Adrenal gland (tissue), 19 donors: ENCODE data around the gene ADD1. TPM values are rescaled to one million over a fixed set of nuclear protein-coding genes. Genes with fewer than 3 reads are reported as not detected.

Experiments
- DNase-seq, 7 donors: peaks; one replicate each; pipeline ENCODE4 v3.0.0-alpha.2; 2019 to 2020
- H3K27ac ChIP-seq, 5 donors: fragments of 200-600 bp; sonication (generic) in 4 of 5; 1 replicate in 3 of 5; 2 replicates in 2 of 5; pipeline versions ENCODE4 v1.5.1 to v1.8.0; 2016 to 2020; ENCODE audit warnings: mild to moderate bottlenecking in 1 of 5
- H3K27me3 ChIP-seq: fragments of 200-600 bp; 2 replicates; pipeline ENCODE4 v1.8.0; 2021
- H3K36me3 ChIP-seq, 2 donors: fragments of 200-600 bp; replicated peaks in 1 of 2; 1 replicate in 1 of 2; 2 replicates in 1 of 2; pipeline versions ENCODE4 v1.5.1 to v1.8.0; 2018 to 2022
- H3K4me1 ChIP-seq, 2 donors: fragments of 200-600 bp; replicated peaks in 1 of 2; 1 replicate in 1 of 2; 2 replicates in 1 of 2; pipeline versions ENCODE4 v1.5.1 to v1.8.0; 2018 to 2021
- H3K4me3 ChIP-seq, 4 donors: fragments of 200-600 bp; sonication (generic) in 3 of 4; one replicate each; pipeline ENCODE4 v1.5.1; 2016 to 2018
- H3K9me3 ChIP-seq, 3 donors: fragments of 200-600 bp; sonication (generic) in 1 of 3; replicated peaks in 1 of 3; 1 replicate in 2 of 3; 2 replicates in 1 of 3; pipeline versions ENCODE4 v1.5.1 to v1.8.0; 2016 to 2021
- POLR2A ChIP-seq, 2 donors: fragments of 450-650 bp; IDR thresholded peaks; one replicate each; pipeline ENCODE4 v1.6.1; 2017; ENCODE audit warnings: antibody characterized with exemption in 2 of 2, mild to moderate bottlenecking in 2 of 2, moderate library complexity in 1 of 2
- WGBS, 4 donors: extraction: QIAGEN DNeasy Blood & Tissue Kit in 2 of 4; methylation state at CpG; one replicate each; pipeline versions ENCODE4 v1.1.5 to v1.1.7; 2013 to 2017; 5-methylcytosine and 5-hydroxymethylcytosine counted together
- intact Hi-C, 2 donors: fragments of 100-400 bp; cut with DNase I; formaldehyde crosslinking; loops; one replicate each; pipeline versions ENCODE4 v1.14.1 to v1.15.0; 2022 to 2023
- long read RNA-seq, 10 donors: library from polyadenylated mRNA in 3 of 10; unstranded in 2 of 10; stranded (forward) in 1 of 10; transcript quantifications; one replicate each; pipeline ENCODE4 v2.0.0 and lab custom pipeline, GENCODE V29; 2021 to 2026
- polyA plus RNA-seq, 3 donors: library from polyadenylated mRNA; stranded (reverse); fragments of 200-250 nt in 2 of 3; fragments of 350-450 nt in 1 of 3; fragmentation: Illumina TruSeq in 1 of 3; extraction: RNeasy Lipid Tissue Mini Kit (QIAGEN cat#74804) in 1 of 3; gene quantifications; one replicate each; pipeline ENCODE4 v1.2.3, GENCODE V29; 2013 to 2014
- total RNA-seq, 9 donors: library from RNA; depleted of rRNA in 4 of 9; stranded (reverse); fragments of >200 nt in 4 of 9; fragments of 120-200 nt in 1 of 9; fragmentation: NEBNext Ultra II Directional in 1 of 9; extraction: Animal tissue kit (Norgen Biotek cat#: 25700) in 1 of 9; gene quantifications; one replicate each; pipeline versions ENCODE4 v1.1.0 to v1.2.4, GENCODE V29; 2013 to 2023
- TF ChIP-seq, protein P1 (sequence below), 6 experiments: fragments of 450-650 bp in 4 of 6; fragments of 200-600 bp in 2 of 6; sonication (generic) in 1 of 6; IDR thresholded peaks; 1 replicate in 5 of 6; 2 replicates in 1 of 6; pipeline versions ENCODE4 v1.5.1 to v1.8.0; 2016 to 2021; ENCODE audit warnings: antibody characterized with exemption in 6 of 6, mild to moderate bottlenecking in 2 of 6, moderate library complexity in 1 of 6
- donor health status: healthy with polysubstance abuse.
- donor health status: Bipolar disorder and iron deficiency.
- donor health status: DM: yes; HTN: yes; CAD: no.
- donor health status: DM: no; HTN: no; CAD: no.
- donor health status: DM: no; HTN: no; CAD: no.
- donor health status: DM: yes; HTN: yes; CAD: no.

Gene ADD1, protein sequence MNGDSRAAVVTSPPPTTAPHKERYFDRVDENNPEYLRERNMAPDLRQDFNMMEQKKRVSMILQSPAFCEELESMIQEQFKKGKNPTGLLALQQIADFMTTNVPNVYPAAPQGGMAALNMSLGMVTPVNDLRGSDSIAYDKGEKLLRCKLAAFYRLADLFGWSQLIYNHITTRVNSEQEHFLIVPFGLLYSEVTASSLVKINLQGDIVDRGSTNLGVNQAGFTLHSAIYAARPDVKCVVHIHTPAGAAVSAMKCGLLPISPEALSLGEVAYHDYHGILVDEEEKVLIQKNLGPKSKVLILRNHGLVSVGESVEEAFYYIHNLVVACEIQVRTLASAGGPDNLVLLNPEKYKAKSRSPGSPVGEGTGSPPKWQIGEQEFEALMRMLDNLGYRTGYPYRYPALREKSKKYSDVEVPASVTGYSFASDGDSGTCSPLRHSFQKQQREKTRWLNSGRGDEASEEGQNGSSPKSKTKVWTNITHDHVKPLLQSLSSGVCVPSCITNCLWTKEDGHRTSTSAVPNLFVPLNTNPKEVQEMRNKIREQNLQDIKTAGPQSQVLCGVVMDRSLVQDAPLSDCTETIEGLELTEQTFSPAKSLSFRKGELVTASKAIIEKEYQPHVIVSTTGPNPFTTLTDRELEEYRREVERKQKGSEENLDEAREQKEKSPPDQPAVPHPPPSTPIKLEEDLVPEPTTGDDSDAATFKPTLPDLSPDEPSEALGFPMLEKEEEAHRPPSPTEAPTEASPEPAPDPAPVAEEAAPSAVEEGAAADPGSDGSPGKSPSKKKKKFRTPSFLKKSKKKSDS
- 100 to 1,000 TPM; 143 to 290 (median 225) TPM for total RNA-seq
- 100 to 1,000 TPM; 134 to 468 (median 338) TPM for polyA plus RNA-seq
- long read RNA-seq, donor 1, full-length matches to known transcripts: 6 of 28 reads
- long read RNA-seq, donor 1, partial matches to known transcripts: 16 of 28 reads
- long read RNA-seq, donor 1, other reads (novel, unspliced or antisense): 6 of 28 reads
- long read RNA-seq, donor 2, full-length matches to known transcripts: 7 of 21 reads
- long read RNA-seq, donor 2, partial matches to known transcripts: 9 of 21 reads
- long read RNA-seq, donor 2, other reads (novel, unspliced or antisense): 5 of 21 reads
- long read RNA-seq, donor 3, partial matches to known transcripts: 5 of 8 reads
- long read RNA-seq, donor 3, other reads (novel, unspliced or antisense): 0 of 8 reads
- long read RNA-seq, donor 4, partial matches to known transcripts: 7 of 26 reads
- long read RNA-seq, donor 4, other reads (novel, unspliced or antisense): 17 of 26 reads
- long read RNA-seq, donor 5, full-length matches to known transcripts: 54 of 477 reads
- long read RNA-seq, donor 5, partial matches to known transcripts: 40 of 477 reads
- long read RNA-seq, donor 5, other reads (novel, unspliced or antisense): 383 of 477 reads
- long read RNA-seq, donor 6, full-length matches to known transcripts: 1 of 22 reads
- long read RNA-seq, donor 6, partial matches to known transcripts: 10 of 22 reads
- long read RNA-seq, donor 6, other reads (novel, unspliced or antisense): 11 of 22 reads
- long read RNA-seq, donor 7, full-length matches to known transcripts: 3 of 16 reads
- long read RNA-seq, donor 7, partial matches to known transcripts: 13 of 16 reads
- long read RNA-seq, donor 7, other reads (novel, unspliced or antisense): 0 of 16 reads
- long read RNA-seq, donor 8, full-length matches to known transcripts: 5 of 42 reads
- long read RNA-seq, donor 8, partial matches to known transcripts: 22 of 42 reads
- long read RNA-seq, donor 8, other reads (novel, unspliced or antisense): 15 of 42 reads
- long read RNA-seq, donor 9, partial matches to known transcripts: 16 of 18 reads
- long read RNA-seq, donor 9, other reads (novel, unspliced or antisense): 0 of 18 reads
- long read RNA-seq, donor 10, partial matches to known transcripts: 15 of 27 reads
- long read RNA-seq, donor 10, other reads (novel, unspliced or antisense): 9 of 27 reads

DNA sequence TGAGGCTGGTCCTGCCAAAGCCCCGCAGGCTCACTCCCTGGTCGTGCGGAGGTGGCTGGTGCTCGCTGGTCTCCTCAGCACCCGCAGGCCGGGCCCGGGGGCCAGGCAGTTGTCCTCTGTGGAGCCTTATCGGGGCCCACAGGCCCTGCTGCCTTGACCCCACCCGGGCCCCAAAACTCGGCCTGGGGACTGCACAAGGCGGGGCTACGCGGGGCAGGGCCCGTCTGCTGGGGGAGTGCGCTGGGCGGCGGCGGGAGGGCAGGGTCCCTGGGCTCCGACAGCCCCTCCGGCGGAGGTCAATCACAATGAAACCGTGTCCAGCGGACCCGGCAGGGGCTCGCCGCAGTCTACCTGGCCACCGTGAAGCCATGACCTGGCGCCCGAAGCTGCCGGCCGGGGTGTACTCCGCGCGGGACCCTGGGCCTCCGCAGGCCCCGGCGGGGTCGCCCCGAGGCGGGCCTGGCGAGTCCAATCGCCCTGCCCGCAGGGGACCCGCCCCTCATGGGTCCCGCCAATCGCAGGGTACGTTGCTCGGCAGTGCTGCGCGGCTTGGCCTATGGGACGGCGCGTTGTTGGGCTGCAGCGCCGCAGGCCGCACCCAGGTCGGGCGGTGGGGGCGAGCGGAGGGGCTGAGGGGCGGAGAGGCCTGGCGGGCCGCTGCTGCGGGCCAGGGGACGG, at the start of gene ADD1:
ADD1 (plus strand) TSS at position 582 of the 678 bp plus-strand sequence. CDS start 32,072 bp downstream, outside the sequence.
- peak; percentile 91 to 97 (median 91) for DNase-seq
- peak; percentile 74 to 81 for TF ChIP-seq POLR2A (IDR thresholded peaks at IDR 0.05)
- TF ChIP-seq, protein P1, sequence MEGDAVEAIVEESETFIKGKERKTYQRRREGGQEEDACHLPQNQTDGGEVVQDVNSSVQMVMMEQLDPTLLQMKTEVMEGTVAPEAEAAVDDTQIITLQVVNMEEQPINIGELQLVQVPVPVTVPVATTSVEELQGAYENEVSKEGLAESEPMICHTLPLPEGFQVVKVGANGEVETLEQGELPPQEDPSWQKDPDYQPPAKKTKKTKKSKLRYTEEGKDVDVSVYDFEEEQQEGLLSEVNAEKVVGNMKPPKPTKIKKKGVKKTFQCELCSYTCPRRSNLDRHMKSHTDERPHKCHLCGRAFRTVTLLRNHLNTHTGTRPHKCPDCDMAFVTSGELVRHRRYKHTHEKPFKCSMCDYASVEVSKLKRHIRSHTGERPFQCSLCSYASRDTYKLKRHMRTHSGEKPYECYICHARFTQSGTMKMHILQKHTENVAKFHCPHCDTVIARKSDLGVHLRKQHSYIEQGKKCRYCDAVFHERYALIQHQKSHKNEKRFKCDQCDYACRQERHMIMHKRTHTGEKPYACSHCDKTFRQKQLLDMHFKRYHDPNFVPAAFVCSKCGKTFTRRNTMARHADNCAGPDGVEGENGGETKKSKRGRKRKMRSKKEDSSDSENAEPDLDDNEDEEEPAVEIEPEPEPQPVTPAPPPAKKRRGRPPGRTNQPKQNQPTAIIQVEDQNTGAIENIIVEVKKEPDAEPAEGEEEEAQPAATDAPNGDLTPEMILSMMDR (IDR thresholded peaks at IDR 0.05): no peak
- H3K27ac ChIP-seq: peak within 1 kb of the TSS; percentile 3 to 95 (median 84)
- peaks cover 14 to 42% of the 10 kb centered on the region in 2 donors for H3K4me1 ChIP-seq
- intact Hi-C loops: loop anchor here (10.0 kb wide), 2 partner anchors 51 to 91 kb away; no protein-coding TSS in a partner anchor
- H3K9me3 ChIP-seq: no peaks in the 10 kb centered on the region
- no peaks in the 10 kb centered on the region for H3K27me3 ChIP-seq
- 0 to 1% (median 0%) methylated on average over 7 to 65 of the region's 65 CpGs for WGBS, 4 donors
- no peaks in the 10 kb centered on the region for H3K36me3 ChIP-seq
- H3K4me3 ChIP-seq: peak within 1 kb of the TSS; percentile 1 to 78 (median 54)

DNA sequence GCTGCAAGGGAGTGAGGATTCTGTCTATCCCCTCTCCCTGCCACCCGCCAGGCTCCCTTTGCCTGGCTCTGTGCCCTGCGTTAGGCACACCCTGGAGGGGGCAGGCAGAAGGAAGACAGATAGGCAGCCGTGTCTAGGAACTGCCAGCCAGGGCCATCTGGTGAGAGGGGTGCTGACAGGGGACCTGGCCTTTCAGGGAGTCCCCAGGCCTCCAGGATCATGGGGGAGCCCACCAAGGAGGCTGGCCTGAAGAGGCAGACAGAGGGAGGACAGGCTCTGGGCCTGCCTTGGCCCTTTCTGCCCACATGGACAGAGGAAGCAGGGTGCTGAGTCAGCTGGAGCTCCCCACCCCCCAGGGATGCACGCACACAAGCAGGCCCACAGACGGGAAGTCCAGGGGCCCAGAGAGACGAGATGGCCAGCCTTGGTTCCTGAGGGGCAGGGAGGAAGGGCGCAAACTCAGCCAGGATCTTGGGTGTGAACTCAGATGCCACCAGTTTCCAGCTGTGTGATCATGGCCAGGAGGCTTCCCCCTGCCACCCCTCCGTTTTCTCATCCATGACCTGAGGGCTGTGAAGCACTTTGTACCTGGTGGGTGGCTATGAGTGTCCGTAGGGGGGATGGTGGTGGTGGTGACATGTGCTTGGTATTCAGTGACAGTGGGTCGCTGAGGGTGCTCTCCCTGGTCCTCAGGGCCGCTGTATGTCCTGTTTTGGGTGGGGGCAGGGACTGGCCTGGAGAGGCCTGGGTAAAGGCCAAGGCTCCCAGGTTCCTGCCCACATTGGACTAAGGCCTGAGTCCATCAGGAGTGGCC, 49.0 kb upstream of the ADD1 start:
- peak; percentile 66 to 88 (median 81) for DNase-seq
- no peaks in the 10 kb centered on the region for H3K36me3 ChIP-seq
- intact Hi-C loops: no loop called here
- TF ChIP-seq, protein P1 (IDR thresholded peaks at IDR 0.05): no peak
- TF ChIP-seq POLR2A (IDR thresholded peaks at IDR 0.05): peak; percentile 24 to 27
- peaks cover 14 to 77% of the 10 kb centered on the region in 2 donors for H3K4me1 ChIP-seq
- H3K9me3 ChIP-seq: no peaks in the 10 kb centered on the region
- 47 to 75% (median 56%) methylated on average over 6 to 11 of the region's 11 CpGs for WGBS, 4 donors
- H3K27me3 ChIP-seq: no peaks in the 10 kb centered on the region
- peak overlapping the region; percentile 57 to 92 (median 86) for H3K27ac ChIP-seq
- peak overlapping the region in 2 of 4 donors; percentile 1 to 83 for H3K4me3 ChIP-seq
